Spinal cord (tissue), 10 donors: ENCODE measurements around the gene UQCRH. TPM values are rescaled to one million over a fixed set of nuclear protein-coding genes. Genes with fewer than 3 reads are reported as not detected.

Source experiments
- DNase-seq, 6 donors: peaks; one replicate each; pipeline versions ENCODE4 v3.0.0 to v3.0.0-alpha.2; 2013 to 2015; ENCODE audit warnings: low spot score in 6 of 6, low read depth in 4 of 6
- H3K27ac ChIP-seq: one replicate; pipeline ENCODE4 v1.5.1; 2013; ENCODE audit warnings: low read depth, low read length, control low read depth
- H3K27me3 ChIP-seq: one replicate; pipeline ENCODE4 v1.6.1; 2013; ENCODE audit warnings: low read length; ENCODE audit not compliant: control insufficient read depth, insufficient read depth
- H3K36me3 ChIP-seq: one replicate; pipeline ENCODE4 v1.6.1; 2013; ENCODE audit warnings: low read length; ENCODE audit not compliant: control insufficient read depth, insufficient read depth
- H3K4me1 ChIP-seq: one replicate; pipeline ENCODE4 v1.6.1; 2013; ENCODE audit warnings: low read length; ENCODE audit not compliant: control insufficient read depth, insufficient read depth
- H3K4me3 ChIP-seq: one replicate; pipeline ENCODE4 v1.5.1; 2013; ENCODE audit warnings: low read depth, low read length, control low read depth
- H3K9me3 ChIP-seq: one replicate; pipeline ENCODE4 v1.6.1; 2013; ENCODE audit warnings: low read length; ENCODE audit not compliant: control insufficient read depth, insufficient read depth
- WGBS: methylation state at CpG from one replicate; pipeline ENCODE4 v1.1.5; 2013; ENCODE audit warnings: missing lambda C conversion rate; ENCODE audit not compliant: insufficient coverage; 5-methylcytosine and 5-hydroxymethylcytosine counted together
- polyA plus RNA-seq, 2 donors: library from polyadenylated mRNA; unstranded; fragments of 120-200 nt; gene quantifications; one replicate each; pipeline ENCODE4 v1.2.1, GENCODE V29; 2013; ENCODE audit not compliant: insufficient read length in 2 of 2
- total RNA-seq, 2 donors: library from RNA; depleted of rRNA in 1 of 2; stranded (reverse); fragments of 120-200 nt in 1 of 2; fragments of >200 nt in 1 of 2; gene quantifications; one replicate each; pipeline versions ENCODE4 v1.2.3 to v1.2.4, GENCODE V29; 2013 to 2014
- donor health status: healthy.

Gene UQCRH
- total and polyA plus RNA-seq, 4 donors: 326 to 449 (median 397) TPM

DNA sequence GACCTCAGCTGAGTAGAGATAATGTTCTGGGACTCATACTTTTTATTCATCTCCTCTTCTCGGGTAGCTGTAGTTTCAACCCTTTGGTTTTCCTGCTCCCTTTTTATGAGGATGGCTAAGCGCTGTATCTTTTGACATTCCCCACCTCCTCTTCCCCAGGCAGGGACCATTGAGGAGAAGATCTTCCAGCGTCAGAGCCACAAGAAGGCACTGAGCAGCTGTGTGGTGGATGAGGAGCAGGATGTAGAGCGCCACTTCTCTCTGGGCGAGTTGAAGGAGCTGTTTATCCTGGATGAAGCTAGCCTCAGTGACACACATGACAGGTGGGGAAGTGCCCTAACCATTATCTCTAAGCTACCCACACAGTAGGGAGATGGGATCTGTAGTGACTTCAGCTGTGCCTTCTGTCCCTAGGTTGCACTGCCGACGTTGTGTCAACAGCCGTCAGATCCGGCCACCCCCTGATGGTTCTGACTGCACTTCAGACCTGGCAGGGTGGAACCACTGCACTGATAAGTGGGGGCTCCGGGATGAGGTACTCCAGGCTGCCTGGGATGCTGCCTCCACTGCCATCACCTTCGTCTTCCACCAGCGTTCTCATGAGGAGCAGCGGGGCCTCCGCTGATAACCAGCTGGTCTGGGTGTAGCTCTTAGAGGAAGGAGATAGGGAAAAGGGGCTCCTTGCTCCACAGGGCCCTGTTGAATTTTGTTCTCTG is 25.7 kb upstream of the UQCRH start:
- Histone ChIP-seq H3K4me3 (no peak overlapping the region), H3K9me3 (no peaks in the 10 kb centered on the region), H3K27me3 (no peaks in the 10 kb centered on the region), H3K36me3 (peaks cover 53% of the 10 kb centered on the region), H3K27ac (no peak overlapping the region), H3K4me1 (no peaks in the 10 kb centered on the region)
- no peak for DNase-seq
- 86% methylated on average over 8 of the region's 14 CpGs for WGBS

DNA sequence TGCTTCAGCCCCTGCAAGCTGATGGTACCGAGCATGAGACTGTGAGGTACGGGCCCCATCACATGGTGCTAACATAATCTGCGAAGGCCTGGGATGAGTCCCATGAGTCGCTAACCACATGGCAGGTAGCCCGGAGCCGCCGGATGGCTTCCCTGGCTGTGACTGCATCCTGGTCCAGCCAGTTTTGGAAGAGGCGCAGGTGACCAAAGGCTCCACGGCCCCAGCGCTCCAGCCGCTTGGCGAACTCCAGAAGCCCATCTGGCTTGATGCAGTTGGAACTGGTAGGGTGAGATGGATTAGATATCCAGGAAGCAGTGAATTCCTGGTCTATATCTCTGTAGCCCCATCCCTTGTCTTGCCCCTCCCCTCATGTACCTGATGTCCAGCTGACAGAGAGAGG is 24.7 kb upstream of the UQCRH start:
- WGBS: 98% methylated on average over 11 of the region's 12 CpGs
- H3K36me3 ChIP-seq: peaks cover 59% of the 10 kb centered on the region
- no peak for DNase-seq
- H3K27me3 ChIP-seq: no peaks in the 10 kb centered on the region
- H3K4me1 ChIP-seq: no peaks in the 10 kb centered on the region
- H3K9me3 ChIP-seq: no peaks in the 10 kb centered on the region
- no peak overlapping the region for H3K27ac ChIP-seq
- H3K4me3 ChIP-seq: no peak overlapping the region

DNA sequence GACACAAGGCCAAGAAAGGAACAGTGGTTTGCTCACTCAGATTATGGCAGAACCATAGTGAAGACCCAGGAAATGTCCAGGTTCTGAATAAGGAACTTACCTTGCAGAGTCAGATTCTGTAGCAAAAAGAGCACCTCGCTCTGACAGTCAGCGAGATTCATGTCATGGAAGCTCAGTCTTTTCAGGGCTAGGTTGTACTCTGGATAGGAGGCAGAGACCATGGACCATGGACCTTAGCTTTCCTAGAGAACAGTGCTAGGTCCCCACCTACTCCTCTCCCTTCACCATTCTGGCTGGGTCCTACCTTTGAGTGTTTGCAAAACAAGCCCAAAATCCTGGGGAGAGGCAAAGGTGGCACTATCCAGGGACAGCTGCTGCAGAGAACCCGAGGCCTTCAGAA is 23.4 kb upstream of the UQCRH start:
- peaks cover 65% of the 10 kb centered on the region for H3K36me3 ChIP-seq
- H3K9me3 ChIP-seq: no peaks in the 10 kb centered on the region
- 100% methylated on average over 1 of the region's 3 CpGs for WGBS
- H3K27me3 ChIP-seq: no peaks in the 10 kb centered on the region
- H3K4me3 ChIP-seq: no peak overlapping the region
- H3K4me1 ChIP-seq: no peaks in the 10 kb centered on the region
- no peak overlapping the region for H3K27ac ChIP-seq
- no peak for DNase-seq

DNA sequence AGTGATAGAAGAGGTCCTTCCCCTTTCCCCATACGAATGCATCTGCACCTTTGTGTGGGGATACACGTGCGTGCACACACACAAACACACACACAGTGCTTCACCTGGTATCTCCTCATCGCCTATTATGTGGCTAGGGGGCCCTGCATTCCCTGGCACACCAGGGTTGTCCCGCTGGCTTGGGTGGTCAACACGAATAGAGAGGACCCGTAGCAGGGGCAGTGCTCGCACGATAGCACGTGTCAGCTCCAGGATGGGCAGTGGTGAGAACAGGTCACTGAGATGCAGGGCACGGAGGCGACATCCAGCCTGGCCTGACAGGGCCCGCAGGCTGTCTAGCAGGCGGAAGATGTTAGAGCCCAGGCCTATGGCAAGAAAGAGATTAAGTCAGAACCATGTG is 22.5 kb upstream of the UQCRH start:
- H3K27ac ChIP-seq: no peak overlapping the region
- DNase-seq: no peak
- peaks cover 74% of the 10 kb centered on the region for H3K36me3 ChIP-seq
- no peaks in the 10 kb centered on the region for H3K27me3 ChIP-seq
- no peaks in the 10 kb centered on the region for H3K9me3 ChIP-seq
- no peaks in the 10 kb centered on the region for H3K4me1 ChIP-seq
- 98% methylated on average over 13 of the region's 14 CpGs for WGBS
- no peak overlapping the region for H3K4me3 ChIP-seq

DNA sequence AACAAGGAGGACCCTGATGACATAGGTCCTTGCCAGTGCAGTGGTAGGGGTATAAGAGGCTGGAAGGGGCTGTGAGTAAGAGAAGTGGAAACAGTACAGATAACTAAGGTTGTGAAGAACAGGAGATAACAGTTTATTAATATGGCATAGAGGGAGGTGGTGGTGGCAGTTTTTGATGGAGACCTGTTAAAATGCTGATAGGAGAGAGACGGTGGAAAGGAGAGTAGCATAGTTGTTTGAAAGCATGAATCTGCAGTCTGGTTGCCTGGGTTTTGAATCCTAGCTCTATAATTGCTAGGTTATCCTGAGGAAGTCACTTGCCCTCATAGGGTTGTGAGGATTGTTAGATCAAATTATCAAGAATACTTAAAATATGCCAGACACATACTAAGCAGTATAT is 19.4 kb upstream of the UQCRH start:
- H3K36me3 ChIP-seq: peaks cover 72% of the 10 kb centered on the region
- no peaks in the 10 kb centered on the region for H3K27me3 ChIP-seq
- DNase-seq: no peak
- H3K9me3 ChIP-seq: no peaks in the 10 kb centered on the region
- no peak overlapping the region for H3K27ac ChIP-seq
- 89% methylated on average over 1 of the region's 1 CpG for WGBS
- H3K4me1 ChIP-seq: no peaks in the 10 kb centered on the region
- no peak overlapping the region for H3K4me3 ChIP-seq

DNA sequence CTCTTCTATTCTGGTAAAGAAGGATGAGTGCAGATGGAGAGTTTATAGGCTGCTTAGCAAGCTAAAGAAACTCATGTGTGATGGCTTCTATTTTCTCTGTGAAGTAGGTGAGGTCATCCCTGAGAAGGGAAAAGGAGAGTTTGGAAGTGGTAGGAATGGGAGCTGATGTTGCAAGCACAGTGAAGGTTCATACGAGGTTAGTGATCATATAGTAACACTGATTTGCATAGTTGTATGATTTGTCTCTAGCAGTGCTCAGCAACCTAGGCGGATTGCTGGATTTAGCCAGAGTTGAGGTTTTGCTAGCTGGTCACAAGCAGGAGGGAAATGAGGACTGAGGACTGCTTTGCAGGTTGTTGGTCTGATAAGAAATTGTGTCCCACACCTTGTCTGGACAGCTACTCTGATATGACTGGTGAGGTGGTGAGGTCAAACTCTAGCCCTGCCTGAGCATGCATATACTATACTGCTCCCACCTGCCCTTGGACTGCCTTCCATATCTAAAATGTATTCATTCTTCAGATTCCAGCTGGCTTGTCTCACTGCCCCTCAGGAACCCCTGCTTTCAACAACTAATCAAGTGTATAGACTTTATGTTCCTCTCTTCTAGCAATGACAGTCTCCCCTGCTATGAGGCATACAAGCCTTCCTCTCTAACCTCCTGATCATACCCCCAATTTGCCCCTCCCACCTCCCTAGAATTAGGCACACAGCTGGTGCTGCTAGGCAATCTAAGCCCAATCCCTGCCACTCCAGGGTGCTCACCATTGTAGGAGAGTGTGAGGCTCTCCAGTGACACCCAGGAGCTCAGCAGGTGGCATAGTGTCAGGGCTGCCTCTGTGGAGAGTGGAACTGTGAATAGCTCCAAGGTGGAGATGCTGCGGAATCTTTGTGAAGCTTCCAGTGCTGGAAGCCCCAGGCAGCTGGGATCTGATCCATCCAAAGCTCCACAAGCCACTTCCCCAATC is 18.6 kb upstream of the UQCRH start:
- Histone ChIP-seq H3K9me3 (no peaks in the 10 kb centered on the region), H3K4me1 (no peaks in the 10 kb centered on the region), H3K36me3 (peaks cover 69% of the 10 kb centered on the region), H3K27me3 (no peaks in the 10 kb centered on the region), H3K27ac (no peak overlapping the region), H3K4me3 (no peak overlapping the region)
- 82% methylated on average over 2 of the region's 3 CpGs for WGBS
- DNase-seq: no peak

DNA sequence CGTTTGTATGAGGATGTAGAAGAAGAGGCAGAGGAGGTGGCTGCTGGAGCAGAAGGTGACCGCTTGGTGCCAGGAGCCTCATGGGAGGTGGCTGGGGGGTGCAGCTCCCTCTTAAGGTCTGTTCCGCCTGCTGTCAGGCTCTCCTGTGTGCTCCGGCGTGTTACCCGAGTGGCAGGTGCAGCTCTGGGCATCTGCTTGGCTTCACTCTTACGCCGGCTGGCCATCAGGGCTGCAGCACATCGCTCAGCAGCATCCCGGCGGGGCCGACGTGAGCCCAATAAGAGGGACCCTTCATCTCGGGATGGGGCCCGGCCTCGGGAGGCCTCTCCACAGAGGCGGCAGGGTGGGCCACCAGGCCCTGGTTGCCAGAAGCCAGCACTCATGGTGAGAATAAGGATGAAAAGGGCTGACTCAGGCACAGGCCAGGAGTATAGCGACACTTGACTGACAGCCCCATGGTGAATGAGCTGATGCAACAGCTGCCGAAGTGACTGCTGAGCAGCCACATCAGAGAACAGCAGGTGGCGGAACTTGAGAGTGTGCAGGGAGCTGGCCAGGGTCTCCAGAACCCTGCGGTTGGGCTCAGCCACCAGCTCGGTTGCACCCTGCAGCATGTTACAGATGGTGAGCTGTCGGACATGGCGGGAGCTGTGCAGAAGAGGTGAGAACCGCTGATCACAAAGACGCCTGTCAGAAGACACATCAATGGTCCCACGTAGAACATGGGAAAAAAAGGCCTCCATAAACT is 17.6 kb upstream of the UQCRH start:
- no peak overlapping the region for H3K4me3 ChIP-seq
- no peaks in the 10 kb centered on the region for H3K4me1 ChIP-seq
- H3K27me3 ChIP-seq: no peaks in the 10 kb centered on the region
- no peaks in the 10 kb centered on the region for H3K9me3 ChIP-seq
- WGBS: 85% methylated on average over 26 of the region's 27 CpGs
- H3K27ac ChIP-seq: no peak overlapping the region
- DNase-seq: no peak
- H3K36me3 ChIP-seq: peaks cover 65% of the 10 kb centered on the region

DNA sequence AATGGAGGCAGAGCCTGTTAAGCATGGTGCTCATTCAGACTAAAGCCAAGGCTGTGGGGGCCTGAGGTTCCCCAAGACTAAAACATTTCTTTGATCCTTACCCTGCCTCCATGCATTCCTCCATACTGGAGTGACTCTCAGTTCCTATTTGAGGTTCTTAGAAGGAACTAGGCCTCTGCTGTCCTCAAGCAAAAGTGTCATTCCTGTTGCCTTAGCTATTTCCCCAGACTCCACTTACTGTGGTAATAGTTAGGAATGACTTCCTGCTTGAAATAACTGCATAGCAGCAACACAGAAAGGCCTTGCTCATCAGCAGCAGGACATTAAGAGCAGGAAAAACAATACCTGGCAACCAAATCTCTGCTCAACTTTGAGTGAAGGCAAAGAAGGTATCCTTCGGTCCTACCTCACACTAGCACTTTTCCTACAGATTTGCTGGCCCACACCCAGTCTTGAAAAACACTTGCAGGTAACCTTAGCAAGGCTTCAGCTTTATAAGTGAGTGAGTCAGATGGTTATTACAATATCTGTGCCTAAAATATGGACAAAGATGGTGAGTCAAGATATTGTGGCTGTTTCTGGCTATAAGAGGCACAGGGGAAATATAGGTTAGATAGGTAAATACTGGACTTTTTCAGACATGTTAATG is 14.9 kb upstream of the UQCRH start:
- no peaks in the 10 kb centered on the region for H3K9me3 ChIP-seq
- H3K27me3 ChIP-seq: no peaks in the 10 kb centered on the region
- H3K36me3 ChIP-seq: peaks cover 53% of the 10 kb centered on the region
- H3K27ac ChIP-seq: no peak overlapping the region
- H3K4me1 ChIP-seq: no peaks in the 10 kb centered on the region
- H3K4me3 ChIP-seq: no peak overlapping the region
- WGBS: 100% methylated on average over 1 of the region's 1 CpG
- no peak for DNase-seq

DNA sequence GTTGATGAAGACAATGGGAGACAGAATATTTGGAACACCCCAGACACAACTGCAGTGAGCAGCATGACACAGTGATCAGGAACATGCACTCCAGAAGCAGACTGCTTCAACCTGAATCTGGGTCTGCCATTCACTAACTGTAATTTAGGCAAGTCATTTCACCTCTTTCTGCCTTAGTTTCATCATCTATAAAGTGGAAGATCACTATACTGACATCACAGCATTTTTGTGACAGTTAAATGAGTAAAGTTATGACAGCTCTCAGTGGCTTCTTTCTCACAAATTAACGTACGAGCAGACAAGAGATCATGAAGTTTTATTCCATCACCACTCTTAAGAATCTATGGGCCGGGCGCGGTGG is 14.4 kb upstream of the UQCRH start:
- no peak for DNase-seq
- H3K9me3 ChIP-seq: no peaks in the 10 kb centered on the region
- no peak overlapping the region for H3K27ac ChIP-seq
- H3K27me3 ChIP-seq: no peaks in the 10 kb centered on the region
- no peaks in the 10 kb centered on the region for H3K4me1 ChIP-seq
- H3K36me3 ChIP-seq: peaks cover 54% of the 10 kb centered on the region
- WGBS: 92% methylated on average over 4 of the region's 5 CpGs
- H3K4me3 ChIP-seq: no peak overlapping the region
